GM21825 (cell line): Measurements from ENCODE around the gene SLC25A42.
"Not testable (repeated sequence)": the region's sequence is repeated elsewhere in the genome, so short reads cannot be mapped to it uniquely, and the experiment has no call there.

Experiments
- ATAC-seq: cut with Tn5 transposase; IDR thresholded peaks from one replicate; pipeline ENCODE4 v1.9.1; 2021; ENCODE audit warnings: mild to moderate bottlenecking, moderate library complexity; ENCODE audit not compliant: unreplicated experiment

The SLC25A42 gene

GRCh38 chr19:19133985-19134384 is 70.2 kb downstream of the SLC25A42 start:
- no peak for ATAC-seq

- ATAC-seq, result no peak
Observed at GRCh38 chr19:19134687-19135158, 70.9 kb downstream of the SLC25A42 start.

- not testable (repeated sequence) for ATAC-seq
Observed at GRCh38 chr19:19135713-19136112, 71.9 kb downstream of the SLC25A42 start.

- ATAC-seq, result no peak
Observed at GRCh38 chr19:19137556-19138108, 73.8 kb downstream of the SLC25A42 start.

GRCh38 chr19:19138109-19138981 is 74.6 kb downstream of the SLC25A42 start, which contains the start of gene TMEM161A:
TSS of gene TMEM161A (minus strand) at chr19:19138478. CDS start at chr19:19138428, 50 bp downstream.
- peak; percentile 97 for ATAC-seq

- ATAC-seq, result no peak
Observed at GRCh38 chr19:19139876-19140229, 76.1 kb downstream of the SLC25A42 start.

- no peak for ATAC-seq
Observed at GRCh38 chr19:19140476-19140875, 76.7 kb downstream of the SLC25A42 start.

GRCh38 chr19:19142347-19142746 is 78.6 kb downstream of the SLC25A42 start:
- ATAC-seq, result no peak

GRCh38 chr19:19145281-19145680 is 81.5 kb downstream of the SLC25A42 start:
- ATAC-seq, result no peak

- ATAC-seq, result no peak
Observed at GRCh38 chr19:19145684-19146608, 82.2 kb downstream of the SLC25A42 start.

- no peak for ATAC-seq
Observed at GRCh38 chr19:19146865-19147264, 83.1 kb downstream of the SLC25A42 start.

- no peak for ATAC-seq
Observed at GRCh38 chr19:19147344-19147743, 83.5 kb downstream of the SLC25A42 start.

GRCh38 chr19:19148504-19148903 is 84.7 kb downstream of the SLC25A42 start:
- ATAC-seq, result not testable (repeated sequence)

GRCh38 chr19:19149435-19149834 is 85.6 kb downstream of the SLC25A42 start:
- no peak for ATAC-seq

- no peak for ATAC-seq
Observed at GRCh38 chr19:19151418-19151817, 87.6 kb downstream of the SLC25A42 start.

GRCh38 chr19:19152668-19153384 is 89.0 kb downstream of the SLC25A42 start:
- ATAC-seq, result no peak

GRCh38 chr19:19154768-19155494 is 91.1 kb downstream of the SLC25A42 start:
- ATAC-seq, result no peak

GRCh38 chr19:19155495-19156219 is 91.9 kb downstream of the SLC25A42 start:
- peak; percentile 56 for ATAC-seq

- ATAC-seq, result no peak
Observed at GRCh38 chr19:19157808-19158207, 94.0 kb downstream of the SLC25A42 start.
